ENCODE results near the gene IL18.

DNA sequence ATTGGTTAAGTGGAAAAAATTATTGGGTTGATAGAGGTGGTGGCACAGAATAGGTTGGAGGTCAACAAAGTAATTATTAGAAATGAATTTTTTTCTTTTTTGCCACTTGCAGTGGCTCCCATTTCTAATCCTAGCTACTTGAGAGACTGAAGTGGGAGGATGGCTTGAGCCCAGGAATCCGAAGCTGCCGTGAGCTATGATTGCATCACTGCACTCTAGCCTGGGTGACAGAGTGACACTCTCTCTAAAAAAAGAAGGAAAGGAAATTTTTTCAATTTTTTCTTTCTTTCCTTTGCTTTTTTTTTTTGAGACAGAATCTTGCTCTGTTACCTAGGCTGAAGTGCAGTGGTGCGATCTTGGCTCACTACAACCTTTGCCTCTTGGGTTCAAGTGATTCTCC is 9.3 kb upstream of the IL18 start:
- no peak for TF ChIP-seq POLR2A (IDR thresholded peaks at IDR 0.05)
- TF ChIP-seq, protein P1, sequence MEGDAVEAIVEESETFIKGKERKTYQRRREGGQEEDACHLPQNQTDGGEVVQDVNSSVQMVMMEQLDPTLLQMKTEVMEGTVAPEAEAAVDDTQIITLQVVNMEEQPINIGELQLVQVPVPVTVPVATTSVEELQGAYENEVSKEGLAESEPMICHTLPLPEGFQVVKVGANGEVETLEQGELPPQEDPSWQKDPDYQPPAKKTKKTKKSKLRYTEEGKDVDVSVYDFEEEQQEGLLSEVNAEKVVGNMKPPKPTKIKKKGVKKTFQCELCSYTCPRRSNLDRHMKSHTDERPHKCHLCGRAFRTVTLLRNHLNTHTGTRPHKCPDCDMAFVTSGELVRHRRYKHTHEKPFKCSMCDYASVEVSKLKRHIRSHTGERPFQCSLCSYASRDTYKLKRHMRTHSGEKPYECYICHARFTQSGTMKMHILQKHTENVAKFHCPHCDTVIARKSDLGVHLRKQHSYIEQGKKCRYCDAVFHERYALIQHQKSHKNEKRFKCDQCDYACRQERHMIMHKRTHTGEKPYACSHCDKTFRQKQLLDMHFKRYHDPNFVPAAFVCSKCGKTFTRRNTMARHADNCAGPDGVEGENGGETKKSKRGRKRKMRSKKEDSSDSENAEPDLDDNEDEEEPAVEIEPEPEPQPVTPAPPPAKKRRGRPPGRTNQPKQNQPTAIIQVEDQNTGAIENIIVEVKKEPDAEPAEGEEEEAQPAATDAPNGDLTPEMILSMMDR (IDR thresholded peaks at IDR 0.05): no peak

All from suprapubic skin (tissue), 3 donors.